IMR-90 (cell line): Measurements from ENCODE around the gene GRAMD1A. TPM values are rescaled to one million over a fixed set of nuclear protein-coding genes. Genes with fewer than 3 reads are reported as not detected.

Source experiments
- ELK1 ChIP-seq: fragments of 150-350 bp; IDR thresholded peaks from 2 replicates; pipeline ENCODE4 v1.6.1; 2016; ENCODE audit warnings: low read depth, mild to moderate bottlenecking, low read length, moderate library complexity, borderline replicate concordance
- polyA plus RNA-seq, 3 experiments: library from polyadenylated mRNA; depleted of rRNA; stranded (reverse); fragments of >200 nt; gene quantifications; 2 replicates each; pipeline ENCODE4 v1.2.3, GENCODE V29; 2012; ENCODE audit warnings: low replicate concordance in 1 of 3
- total RNA-seq: library from RNA; depleted of rRNA; stranded (reverse); fragments of >200 nt; gene quantifications from 2 replicates; pipeline ENCODE4 v1.2.3, GENCODE V29; 2012

The GRAMD1A gene
- total and polyA plus RNA-seq, 2 of the 4 experiments (the other 2 are of a cell fraction), result 11.1 to 63.0 TPM

- no peak for TF ChIP-seq ELK1
Observed at GRCh38 chr19:35034588-35035382, 34.7 kb downstream of the GRAMD1A start (continued).
